8988T (cell line): Measurements from ENCODE around the gene HABP2.

Source experiments
- DNase-seq: peaks from one replicate; pipeline ENCODE4 v3.0.0; 2011

Gene HABP2

GRCh38 chr10:113552701-113553100, at the start of gene HABP2:
TSS of gene HABP2 (plus strand) at chr10:113553053. CDS start at chr10:113553122, 69 bp downstream.
- no peak for DNase-seq

GRCh38 chr10:113503930-113504329, 48.9 kb upstream of the HABP2 start:
- DNase-seq: no peak

- no peak for DNase-seq
Measured at GRCh38 chr10:113504423-113504822, 48.4 kb upstream of the HABP2 start.

GRCh38 chr10:113506476-113506875, 46.4 kb upstream of the HABP2 start:
- DNase-seq: no peak

- DNase-seq: no peak
Measured at GRCh38 chr10:113511419-113511818, 41.4 kb upstream of the HABP2 start.

- DNase-seq: no peak
Measured at GRCh38 chr10:113515161-113515560, 37.7 kb upstream of the HABP2 start.

GRCh38 chr10:113515601-113516000, 37.3 kb upstream of the HABP2 start:
- DNase-seq: no peak

GRCh38 chr10:113516061-113516460, 36.8 kb upstream of the HABP2 start:
- DNase-seq: no peak

- DNase-seq: no peak
Measured at GRCh38 chr10:113517165-113517900, 35.5 kb upstream of the HABP2 start.

- no peak for DNase-seq
Measured at GRCh38 chr10:113517901-113518260, 35.0 kb upstream of the HABP2 start.

- DNase-seq: no peak
Measured at GRCh38 chr10:113518415-113518814, 34.4 kb upstream of the HABP2 start.

- DNase-seq: no peak
Measured at GRCh38 chr10:113518816-113519591, 33.8 kb upstream of the HABP2 start.

- DNase-seq: no peak
Measured at GRCh38 chr10:113519681-113520115, 33.2 kb upstream of the HABP2 start.

GRCh38 chr10:113520261-113520660, 32.6 kb upstream of the HABP2 start:
- DNase-seq: no peak

- DNase-seq: peak; percentile 52
Measured at GRCh38 chr10:113520690-113521474, 32.0 kb upstream of the HABP2 start.

GRCh38 chr10:113521475-113521795, 31.4 kb upstream of the HABP2 start:
- DNase-seq: no peak

GRCh38 chr10:113522460-113522859, 30.4 kb upstream of the HABP2 start:
- no peak for DNase-seq

GRCh38 chr10:113523071-113523470, 29.8 kb upstream of the HABP2 start:
- DNase-seq: no peak

- DNase-seq: no peak
Measured at GRCh38 chr10:113523628-113524027, 29.2 kb upstream of the HABP2 start.

GRCh38 chr10:113524120-113524519, 28.7 kb upstream of the HABP2 start:
- no peak for DNase-seq

- DNase-seq: no peak
Measured at GRCh38 chr10:113524539-113525490, 28.0 kb upstream of the HABP2 start.

- no peak for DNase-seq
Measured at GRCh38 chr10:113525713-113526112, 27.1 kb upstream of the HABP2 start.
